Right lobe of liver (tissue), 4 donors: ENCODE results near the gene MED26.

ENCODE experiments used
- CTCF ChIP-seq, 4 donors: fragments of 200-600 bp in 3 of 4; fragments of 450-650 bp in 1 of 4; IDR thresholded peaks; one replicate each; pipeline versions ENCODE4 v1.5.1 to v1.8.0; 2016 to 2022; ENCODE audit warnings: antibody characterized with exemption in 4 of 4, mild to moderate bottlenecking in 2 of 4
- POLR2A ChIP-seq: fragments of 450-650 bp; IDR thresholded peaks from one replicate; pipeline ENCODE4 v1.6.1; 2017; ENCODE audit warnings: antibody characterized with exemption, mild to moderate bottlenecking
- donor health status: DM: no; HTN: no; CAD: no.
- donor health status: DM: no; HTN: no; CAD: no.
- donor health status: DM: no; HTN: yes; CAD: no.

GRCh38 chr19:16566702-16567101 is 61.3 kb downstream of the MED26 start:
- TF ChIP-seq CTCF (IDR thresholded peaks at IDR 0.05) (no peak), POLR2A (no peak)
